GM12878 (cell line): ENCODE results near the gene SIDT2. TPM values are rescaled to one million over a fixed set of nuclear protein-coding genes. Genes with fewer than 3 reads are reported as not detected.

Source experiments
- ASH2L ChIP-seq: fragments of 300-600, 200-600 bp; sonication (generic); IDR thresholded peaks from 2 replicates; pipeline ENCODE4 v1.6.1; 2017; ENCODE audit warnings: low read depth, mild to moderate bottlenecking, borderline replicate concordance
- DPF2 ChIP-seq: fragments of 450-650 bp; IDR thresholded peaks from 2 replicates; pipeline ENCODE4 v1.6.1; 2017; ENCODE audit warnings: mild to moderate bottlenecking
- E4F1 ChIP-seq: fragments of 450-650 bp; IDR thresholded peaks from 2 replicates; pipeline ENCODE4 v1.6.1; 2018; ENCODE audit warnings: borderline replicate concordance, mild to moderate bottlenecking; ENCODE audit not compliant: partially characterized antibody
- NR2C2 ChIP-seq: IDR thresholded peaks from 2 replicates; pipeline ENCODE4 v1.6.1; 2011; ENCODE audit warnings: borderline replicate concordance, low read depth; ENCODE audit not compliant: control insufficient read depth, insufficient read length
- RBBP5 ChIP-seq: fragments of 200-600 bp; sonication (generic); conservative IDR thresholded peaks from 2 replicates; pipeline ENCODE4 v1.6.1; 2016
- RCOR1 ChIP-seq: conservative IDR thresholded peaks from 2 replicates; pipeline ENCODE4 v1.6.1; 2012; ENCODE audit warnings: low read depth, low read length, improper control_type of control experiment
- TAF1 ChIP-seq: IDR thresholded peaks from 2 replicates; pipeline ENCODE4 v1.6.1; 2011; ENCODE audit warnings: mild to moderate bottlenecking, low read depth, low read length, borderline replicate concordance
- ZBTB40 ChIP-seq: fragments of 450-650 bp; IDR thresholded peaks from 2 replicates; pipeline ENCODE4 v1.6.1; 2016; ENCODE audit warnings: mild to moderate bottlenecking, moderate library complexity, borderline replicate concordance
- ZNF687 ChIP-seq: fragments of 450-650 bp; IDR thresholded peaks from 2 replicates; pipeline ENCODE4 v1.6.1; 2017; ENCODE audit warnings: mild to moderate bottlenecking, moderate library complexity
- polyA plus RNA-seq, 11 experiments: library from polyadenylated mRNA; depleted of rRNA in 4 of 11; unstranded in 6 of 11; stranded (reverse) in 5 of 11; fragments of >200 nt; fragmentation: Nextera tagmentation in 4 of 11; fragmentation: Illumina TruSeq in 1 of 11; extraction: Ambion mirVana in 4 of 11; extraction: Trizol in 1 of 11; gene quantifications; 1 replicate in 1 of 11; 2 replicates in 10 of 11; pipeline versions ENCODE4 v1.2.1 to v1.2.3, GENCODE V29; 2011 to 2016; ENCODE audit warnings: inconsistent platforms in 2 of 11, missing spikeins in 2 of 11, low read depth in 1 of 11
- total RNA-seq, 4 experiments: library from RNA; depleted of rRNA in 3 of 4; stranded (reverse); fragments of >200 nt in 3 of 4; fragmentation: Illumina TruSeq in 1 of 4; extraction: Trizol in 1 of 4; gene quantifications; 2 replicates each; pipeline versions ENCODE4 v1.2.1 to v1.2.3, GENCODE V29; 2013 to 2021

The SIDT2 gene
- total and polyA plus RNA-seq, 10 of the 15 experiments (the other 5 are each of a cell fraction or from before 2014, with no cell fraction given) = 4.9 to 23.9 (median 10.3) TPM

- TF ChIP-seq ZNF687 (no peak), DPF2 (no peak), E4F1 (no peak), ZBTB40 (no peak), RCOR1 (no peak), TAF1 (no peak), NR2C2 (no peak), RBBP5 (no peak), ASH2L (no peak)
These were observed 7.5 kb upstream of the SIDT2 start (continued) for GRCh38 chr11:117171007-117171403.
